AML-193 (cell line): ENCODE measurements around the gene SLC7A10.
A peak's percentile ranks its signal among the peaks of the same experiment; 100 is the strongest.

Experiments used
- DNase-seq, 2 experiments: peaks; one replicate each; lab custom pipeline; 2025; lab: John Stamatoyannopoulos, UW

Gene SLC7A10

DNA sequence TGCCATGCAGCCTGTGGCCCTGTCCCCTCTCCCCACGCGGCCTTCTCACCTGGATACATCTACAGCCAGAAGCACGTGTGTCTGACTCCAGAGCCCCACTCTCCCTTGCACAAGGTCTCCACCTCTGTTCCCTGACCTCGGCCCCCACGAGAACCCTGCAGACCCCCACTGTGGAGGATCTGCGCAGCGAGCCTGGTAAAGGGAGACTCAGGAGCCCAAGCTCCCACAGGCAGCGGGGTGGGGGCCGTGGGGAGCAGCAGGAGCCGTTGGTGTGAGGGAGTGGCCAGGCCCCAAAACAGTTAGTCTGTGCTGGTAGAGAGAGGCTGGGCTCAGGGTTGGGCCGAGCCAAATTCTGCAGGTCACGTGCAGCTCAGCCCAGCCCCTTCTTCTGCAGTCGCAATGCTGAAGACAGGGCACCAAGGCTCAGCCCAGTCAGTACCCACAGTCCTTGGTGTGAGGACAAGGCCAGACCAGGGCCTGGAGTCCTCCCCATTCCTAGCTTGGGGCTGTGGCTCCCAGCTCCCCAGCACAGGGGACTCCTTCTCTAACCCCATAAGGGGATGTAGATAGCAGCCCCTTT lies 28.7 kb upstream of the SLC7A10 start:
- DNase-seq = peak in 1 of 2 experiments; percentile 20

DNA sequence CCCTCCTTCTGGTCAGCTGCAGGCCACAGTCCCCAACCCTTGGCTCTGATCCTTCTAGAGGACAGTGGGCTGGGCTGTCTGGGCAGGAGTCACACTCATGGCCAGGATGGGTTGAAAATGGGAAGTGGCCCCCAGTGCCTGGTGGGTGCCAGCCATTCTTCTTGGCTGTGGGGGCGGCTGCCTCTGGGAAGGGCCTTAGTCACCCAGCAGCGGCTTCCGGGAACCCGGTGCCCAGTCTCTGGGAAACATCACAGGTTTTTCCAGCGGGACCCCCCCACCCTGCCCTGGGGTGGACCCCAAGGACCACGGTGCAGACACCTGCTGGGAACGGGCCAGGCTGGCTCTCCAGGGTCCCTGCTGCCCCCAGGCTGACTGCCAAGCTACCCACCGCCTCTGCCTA lies 27.3 kb upstream of the SLC7A10 start:
- DNase-seq = no peak

DNA sequence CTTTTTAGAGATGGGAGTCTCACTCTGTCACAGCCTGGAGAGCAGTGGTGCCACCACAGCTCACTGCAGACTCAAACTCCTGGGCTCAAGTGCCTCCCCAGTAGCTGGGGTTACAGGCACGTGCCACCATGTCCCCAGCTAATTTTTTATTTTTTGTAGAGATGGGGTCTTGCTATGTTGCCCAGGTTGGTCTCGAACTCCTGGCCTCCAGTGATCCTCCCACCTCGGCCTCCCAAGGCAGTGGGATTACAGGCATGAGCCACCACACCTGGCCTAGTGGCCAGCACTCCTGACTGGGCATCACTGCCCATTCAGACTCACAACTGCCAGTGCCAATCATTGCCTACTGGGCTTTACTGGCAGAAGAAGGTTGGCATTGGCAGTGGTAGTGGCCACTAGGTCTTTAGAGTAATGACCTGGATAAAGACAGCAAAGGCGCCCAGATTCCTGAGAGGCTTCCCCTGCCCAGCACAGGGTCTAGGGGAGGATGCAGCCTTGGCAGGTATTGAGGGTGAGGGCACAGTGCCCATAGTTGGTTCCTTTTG lies 26.8 kb upstream of the SLC7A10 start:
- DNase-seq = no peak

DNA sequence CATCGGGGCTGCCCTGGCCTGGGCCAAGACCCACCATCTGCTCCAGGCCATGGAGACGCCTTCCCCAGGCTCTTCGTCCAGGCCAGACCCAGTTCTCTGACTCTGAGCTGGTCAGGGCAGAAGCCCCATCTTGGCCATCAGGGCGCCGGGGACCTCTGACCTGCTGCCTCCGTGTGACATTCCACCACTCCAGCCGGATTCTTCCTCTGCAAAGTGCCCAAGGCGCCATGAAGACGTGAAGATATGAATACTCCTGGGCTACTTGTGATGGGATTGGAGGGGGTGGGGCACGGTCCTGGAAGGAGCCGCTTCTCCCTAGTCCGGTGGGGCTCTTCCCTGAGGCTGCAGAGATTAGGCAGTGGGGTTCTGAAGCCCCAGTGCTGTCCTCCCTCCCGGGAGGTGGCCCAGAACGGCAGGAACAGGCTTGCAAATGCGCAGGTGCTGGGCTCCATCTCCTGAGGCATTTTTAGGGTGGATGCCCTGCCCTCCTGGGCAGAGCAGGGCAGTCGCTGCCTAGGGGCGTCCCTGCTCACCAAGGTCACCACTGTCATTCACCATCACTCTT lies 26.0 kb upstream of the SLC7A10 start:
- DNase-seq = no peak

DNA sequence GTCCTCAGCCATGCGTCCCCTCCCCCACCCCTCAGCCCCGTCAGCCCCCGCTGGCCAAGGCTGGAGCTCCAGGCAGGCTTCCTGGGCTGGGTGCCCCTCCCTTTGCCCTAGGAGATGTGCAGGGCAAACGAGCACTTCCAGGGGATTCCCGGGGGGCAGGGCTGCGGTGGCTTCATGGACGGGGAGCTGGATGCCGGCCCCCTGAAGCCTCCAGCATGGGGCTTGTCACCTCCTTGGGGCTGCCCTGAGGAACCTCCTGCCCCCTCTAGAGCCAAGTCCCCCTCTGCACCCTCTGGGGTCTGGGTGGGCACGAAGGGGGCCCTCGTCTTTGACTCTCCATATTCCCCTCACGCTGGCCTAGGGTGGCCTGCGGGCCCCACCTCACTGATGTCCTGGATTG lies 25.4 kb upstream of the SLC7A10 start:
- no peak for DNase-seq

DNA sequence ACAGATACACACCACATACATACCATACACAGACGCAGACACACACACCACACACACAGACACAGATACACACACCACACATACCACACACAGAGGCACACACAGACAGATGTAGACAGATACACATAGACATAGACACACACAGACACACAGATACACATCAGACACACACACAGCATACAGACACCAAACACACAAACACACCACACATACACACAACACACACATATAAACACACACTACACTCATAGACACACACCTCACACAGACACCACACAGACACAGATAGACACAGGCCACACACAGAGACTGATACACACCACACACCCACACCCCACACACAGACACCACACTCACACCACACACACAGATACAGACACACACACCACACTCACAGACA lies 24.9 kb upstream of the SLC7A10 start:
- no peak for DNase-seq

DNA sequence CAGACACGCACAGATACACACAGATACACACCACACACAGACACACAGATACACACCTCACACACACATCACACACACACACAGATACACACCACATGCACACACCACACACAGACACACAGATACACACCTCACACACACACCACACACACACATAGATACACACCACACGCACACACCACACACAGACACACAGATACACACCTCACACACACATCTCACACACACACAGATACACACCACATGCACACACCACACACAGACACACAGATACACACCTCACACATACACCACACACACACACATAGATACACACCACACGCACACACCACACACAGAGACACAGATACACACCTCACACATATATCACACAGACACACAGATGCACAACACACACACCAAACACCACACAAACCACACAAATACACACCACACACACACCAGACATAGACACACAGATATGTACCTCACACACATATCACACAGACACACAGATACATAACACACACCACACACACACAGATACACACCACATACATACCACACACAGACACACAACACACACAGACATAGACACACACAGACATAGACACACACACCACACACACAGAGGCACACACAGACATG lies 24.2 kb upstream of the SLC7A10 start:
- no peak for DNase-seq

DNA sequence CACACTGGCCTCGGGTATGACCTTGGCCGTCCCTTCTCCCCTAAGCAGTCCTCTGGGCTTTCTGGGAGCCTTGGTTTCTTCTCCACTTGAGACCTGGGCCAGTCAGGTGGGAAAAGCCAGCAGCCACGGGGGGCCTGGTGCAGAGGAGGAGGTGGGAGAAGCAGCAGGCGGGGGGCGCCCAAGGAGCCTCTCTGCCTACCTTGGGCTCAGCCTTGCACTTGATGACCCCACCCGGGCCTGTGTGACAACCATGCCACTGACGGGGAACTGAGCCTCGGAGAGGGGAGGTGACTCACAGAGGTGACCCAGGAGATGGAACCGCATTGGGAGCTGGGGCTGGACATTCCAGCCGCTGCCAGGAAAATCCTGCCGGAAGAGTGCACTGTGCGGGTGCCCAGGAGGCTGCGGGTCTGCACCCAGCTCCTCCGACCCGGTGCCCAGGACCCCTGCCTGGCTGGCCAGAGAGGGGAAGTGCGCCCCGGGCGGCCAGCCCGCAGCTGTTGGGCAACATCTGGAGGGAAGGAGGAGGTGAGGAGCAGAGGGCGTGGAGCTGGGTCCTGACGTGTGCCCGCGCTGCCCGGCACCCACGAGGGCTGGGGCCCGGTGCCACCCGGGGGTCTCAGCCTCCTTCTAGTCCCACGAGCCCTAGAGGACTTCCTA lies 23.4 kb upstream of the SLC7A10 start:
- peak; percentile 73 to 77 for DNase-seq

DNA sequence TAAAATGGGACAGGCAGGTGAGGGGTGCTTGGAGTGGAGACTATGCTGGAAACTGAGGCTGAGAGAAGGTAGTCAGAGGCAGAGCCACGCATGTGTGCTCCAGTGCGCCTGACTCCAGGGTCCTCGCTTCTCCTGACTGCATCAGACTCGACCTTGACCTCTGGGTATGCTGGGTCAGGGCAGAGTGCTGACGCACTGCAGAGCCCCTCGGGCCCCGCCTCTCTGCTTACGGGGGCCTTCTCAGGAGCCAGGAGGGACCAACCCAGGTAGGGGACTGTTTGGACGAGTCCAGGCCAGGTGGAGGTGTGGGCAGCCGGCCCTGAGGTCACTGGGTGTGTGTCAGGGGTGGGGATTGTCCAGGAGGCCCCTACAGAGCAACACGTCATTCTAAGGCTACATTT lies 22.9 kb upstream of the SLC7A10 start:
- DNase-seq = no peak

DNA sequence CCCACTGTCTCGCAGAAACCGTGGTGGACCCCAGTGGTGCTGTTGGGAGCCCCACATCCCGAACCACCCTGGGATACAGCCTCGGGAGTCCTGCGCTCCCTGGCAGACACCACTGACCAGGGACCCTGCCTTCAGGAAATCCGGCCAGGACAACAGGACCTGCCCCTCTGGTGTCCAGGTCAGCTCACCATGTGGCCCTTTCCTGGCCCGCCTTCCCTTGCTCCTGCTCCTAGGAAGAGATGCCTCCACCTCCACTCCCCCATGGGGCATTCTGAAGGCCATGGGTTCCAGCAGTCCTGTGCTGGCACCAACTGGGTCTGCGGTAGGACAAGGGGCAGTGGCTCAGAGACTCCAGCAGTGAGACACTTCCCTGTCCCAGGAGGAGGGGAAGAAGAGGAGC lies 22.5 kb upstream of the SLC7A10 start:
- no peak for DNase-seq

DNA sequence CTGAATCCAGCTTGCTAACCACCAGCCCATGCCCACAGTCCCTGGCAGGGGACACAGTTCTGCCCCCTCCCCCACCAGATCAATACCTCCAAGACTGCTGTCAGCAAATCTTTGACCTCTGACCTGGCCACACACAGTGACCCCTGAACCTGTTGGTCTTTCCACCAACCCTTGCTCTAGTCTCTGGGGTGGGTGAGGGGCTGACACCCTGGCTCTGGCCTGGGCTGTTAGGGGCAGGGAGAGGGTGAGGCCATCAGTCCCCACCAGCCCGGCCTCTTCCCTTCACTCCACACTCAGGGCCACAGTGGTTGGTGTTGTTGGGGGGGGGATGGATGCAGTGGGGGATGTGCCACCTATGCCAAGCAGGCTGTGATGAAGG lies 21.8 kb upstream of the SLC7A10 start:
- no peak for DNase-seq

DNA sequence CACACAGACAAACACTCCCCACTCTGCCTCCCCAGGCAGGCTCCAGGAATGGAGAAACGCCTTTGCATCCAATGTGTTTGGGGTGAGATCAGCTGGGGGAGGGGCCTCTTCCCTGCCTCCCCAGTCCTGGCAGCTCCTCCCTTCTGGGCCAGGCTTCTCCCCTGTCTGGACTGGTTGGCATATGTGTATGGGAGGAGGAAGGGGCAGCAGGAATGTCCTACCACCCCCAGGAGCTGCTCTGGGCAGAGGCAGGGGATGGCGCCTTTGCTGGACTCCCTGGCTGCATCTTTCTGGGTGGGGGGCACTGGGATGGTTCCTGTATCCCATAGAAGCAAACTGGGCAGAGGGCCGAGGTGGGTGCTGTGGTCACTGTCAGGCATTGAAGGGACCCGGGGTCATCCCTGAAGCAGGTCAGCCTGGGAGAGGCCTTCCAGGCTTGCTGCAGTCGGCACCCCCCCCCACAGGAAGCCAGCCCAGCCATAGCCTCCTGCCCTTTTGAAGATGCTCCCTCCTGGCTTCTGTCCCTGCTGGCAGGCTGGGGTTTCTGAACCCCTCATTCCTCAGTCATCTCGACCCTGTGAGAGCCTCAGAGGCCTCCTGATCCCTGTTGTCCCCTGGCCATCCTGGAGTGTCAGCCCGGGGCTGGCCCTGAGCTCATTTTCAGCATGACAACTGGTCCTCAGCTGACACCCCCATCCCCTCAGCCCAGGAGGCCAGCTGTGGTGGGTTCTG lies 21.2 kb upstream of the SLC7A10 start:
- no peak for DNase-seq

DNA sequence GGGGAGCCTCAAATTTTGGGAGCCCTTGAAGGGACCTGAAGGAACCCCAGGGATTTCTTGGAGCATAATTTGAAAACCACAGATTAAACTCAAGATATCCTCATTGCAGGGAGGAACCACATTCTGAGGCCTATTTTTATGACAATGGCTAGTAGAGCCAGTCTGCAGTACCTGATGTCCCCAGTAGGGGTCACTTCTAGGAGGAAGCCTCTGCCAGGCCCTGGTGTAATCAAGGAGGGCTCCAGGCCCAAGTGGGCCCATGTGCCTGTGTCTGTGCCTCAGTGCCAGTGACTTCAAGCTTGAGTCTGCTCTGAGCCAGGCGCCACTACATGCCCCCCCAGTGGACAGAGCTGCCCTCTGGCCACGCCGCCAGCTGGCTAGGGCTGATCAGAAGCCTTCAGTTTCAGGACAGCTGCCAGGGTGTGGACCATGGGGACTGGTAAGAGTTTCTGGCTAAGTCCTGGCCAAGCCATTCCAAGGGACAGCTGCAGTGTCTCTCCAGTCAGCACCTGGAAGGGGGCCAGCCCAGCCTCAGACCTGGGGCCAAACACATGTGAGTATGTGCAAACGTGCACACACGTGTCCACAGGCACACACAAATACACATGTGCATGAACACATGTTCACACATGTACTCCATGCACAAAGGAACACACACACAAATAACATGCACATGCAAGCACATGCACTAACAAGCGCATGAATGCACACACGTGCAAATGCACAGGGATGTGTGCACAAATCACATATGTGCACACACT lies 20.5 kb upstream of the SLC7A10 start:
- peak in 1 of 2 experiments; percentile 9 for DNase-seq

DNA sequence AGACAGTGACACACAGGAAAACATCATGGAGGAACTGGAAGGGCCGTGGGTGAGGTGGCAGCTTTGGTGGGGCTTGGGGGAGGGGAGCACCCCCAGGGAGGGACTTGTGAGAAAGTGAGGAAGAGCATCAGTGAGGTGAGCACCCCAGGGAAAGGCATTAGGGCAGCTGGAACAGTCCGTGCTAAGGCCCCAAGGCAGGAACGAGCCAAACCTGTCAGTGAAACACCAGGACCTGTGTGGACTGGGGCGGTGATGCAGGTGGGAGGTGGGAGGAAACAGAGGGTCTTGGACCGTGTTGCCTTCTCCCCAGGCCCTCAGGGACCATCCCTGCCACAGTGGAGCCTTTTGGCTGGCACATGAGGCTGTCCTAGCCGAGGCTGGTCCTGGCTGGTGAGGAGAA lies 17.3 kb upstream of the SLC7A10 start:
- no peak for DNase-seq

DNA sequence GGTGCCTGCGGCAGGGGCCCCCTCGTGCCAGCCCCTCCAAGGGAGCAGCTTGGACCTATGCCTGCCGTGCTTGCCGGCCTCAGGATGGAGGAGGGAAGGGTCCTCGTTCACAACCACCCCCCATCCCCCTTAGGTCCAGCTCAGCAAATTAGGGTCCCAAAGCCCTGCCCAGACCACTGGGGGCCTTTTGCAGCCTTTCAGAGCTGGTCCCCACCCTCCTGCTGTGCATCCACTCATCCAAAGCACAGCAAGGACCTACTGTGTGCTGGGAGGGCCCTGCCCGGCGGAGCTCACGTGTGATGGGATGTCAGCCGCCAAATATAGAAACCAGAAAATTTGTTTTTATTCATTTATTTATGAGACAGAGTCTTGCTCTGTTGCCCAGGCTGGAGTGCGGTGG lies 16.5 kb upstream of the SLC7A10 start:
- DNase-seq = no peak

DNA sequence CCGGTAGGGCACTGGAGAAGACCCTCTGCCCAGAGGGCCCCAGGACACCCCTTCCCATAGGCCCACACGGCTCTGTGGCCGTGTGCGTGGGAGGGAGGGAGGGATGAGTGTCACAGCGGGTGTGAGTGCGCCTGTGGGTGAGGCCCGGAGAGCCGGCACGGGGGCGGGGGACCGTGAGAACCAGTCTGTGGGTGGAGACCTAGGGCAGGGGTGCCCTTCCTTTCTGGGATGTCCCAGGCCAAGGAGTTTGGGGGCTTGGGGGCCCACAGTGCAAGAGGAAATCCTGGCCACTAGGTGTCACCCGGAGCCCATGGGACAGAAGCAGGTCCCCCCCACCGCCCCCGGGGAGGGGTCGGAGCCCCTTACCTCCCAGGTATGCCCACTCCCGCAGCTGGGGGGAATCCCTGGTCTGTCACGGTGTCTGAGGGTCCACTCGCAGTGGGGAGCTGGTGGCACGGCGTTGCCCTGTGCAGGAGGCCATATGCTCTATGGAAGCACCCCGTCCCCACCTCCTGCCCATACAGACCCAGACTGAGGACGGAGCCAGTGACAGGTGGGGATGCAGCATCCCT lies 16.0 kb upstream of the SLC7A10 start:
- DNase-seq = no peak

DNA sequence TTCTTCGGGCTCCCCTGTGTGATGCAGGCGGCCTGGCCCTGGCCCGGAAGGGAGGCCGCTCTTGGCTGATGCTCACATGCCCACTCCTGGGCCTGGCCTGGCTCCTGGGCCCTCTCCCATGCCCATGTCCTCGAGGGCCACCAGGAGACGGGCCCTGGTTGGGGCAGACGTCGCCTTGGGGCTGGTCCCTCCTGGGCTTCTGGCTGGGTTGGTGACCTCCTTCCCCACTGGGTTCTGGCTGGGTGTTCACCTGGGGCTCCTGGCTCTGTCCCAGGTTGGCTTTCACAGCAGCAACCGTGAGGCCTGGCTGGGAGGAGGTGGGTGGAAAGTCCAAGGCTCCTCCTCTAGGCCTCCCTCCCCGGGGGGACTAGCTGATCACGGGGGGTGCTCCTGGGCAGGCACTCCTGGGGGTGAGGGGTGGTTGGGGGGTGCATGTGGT lies 15.5 kb upstream of the SLC7A10 start:
- no peak for DNase-seq

DNA sequence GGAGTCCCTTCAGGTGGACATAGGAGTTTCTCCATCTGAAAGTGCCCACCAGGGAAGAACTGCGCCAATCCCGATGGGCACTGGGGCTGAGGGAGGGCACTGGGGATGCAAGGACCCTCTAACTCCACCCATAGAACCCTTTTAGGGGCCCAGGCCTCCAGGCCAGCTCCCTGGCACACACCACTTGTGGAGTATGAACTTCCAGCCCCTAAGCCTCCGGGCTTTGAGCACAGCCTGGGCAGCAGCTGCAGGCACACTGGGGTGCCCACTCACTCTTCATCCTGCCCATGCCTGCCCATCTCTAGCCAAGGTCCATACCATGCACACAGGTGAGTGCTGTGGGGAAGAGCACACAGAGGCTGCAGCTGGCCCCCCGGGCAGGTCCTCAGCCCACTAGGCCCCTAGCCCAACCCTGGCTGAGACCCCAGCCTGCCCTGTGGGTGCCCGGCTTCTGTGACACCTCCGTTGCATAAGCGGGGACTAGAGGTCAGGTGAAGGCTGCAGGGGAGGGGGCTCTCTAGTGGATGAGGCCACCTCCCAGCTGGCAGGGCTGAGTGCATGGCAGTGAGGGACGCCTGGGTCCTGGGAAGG lies 14.6 kb upstream of the SLC7A10 start:
- no peak for DNase-seq

DNA sequence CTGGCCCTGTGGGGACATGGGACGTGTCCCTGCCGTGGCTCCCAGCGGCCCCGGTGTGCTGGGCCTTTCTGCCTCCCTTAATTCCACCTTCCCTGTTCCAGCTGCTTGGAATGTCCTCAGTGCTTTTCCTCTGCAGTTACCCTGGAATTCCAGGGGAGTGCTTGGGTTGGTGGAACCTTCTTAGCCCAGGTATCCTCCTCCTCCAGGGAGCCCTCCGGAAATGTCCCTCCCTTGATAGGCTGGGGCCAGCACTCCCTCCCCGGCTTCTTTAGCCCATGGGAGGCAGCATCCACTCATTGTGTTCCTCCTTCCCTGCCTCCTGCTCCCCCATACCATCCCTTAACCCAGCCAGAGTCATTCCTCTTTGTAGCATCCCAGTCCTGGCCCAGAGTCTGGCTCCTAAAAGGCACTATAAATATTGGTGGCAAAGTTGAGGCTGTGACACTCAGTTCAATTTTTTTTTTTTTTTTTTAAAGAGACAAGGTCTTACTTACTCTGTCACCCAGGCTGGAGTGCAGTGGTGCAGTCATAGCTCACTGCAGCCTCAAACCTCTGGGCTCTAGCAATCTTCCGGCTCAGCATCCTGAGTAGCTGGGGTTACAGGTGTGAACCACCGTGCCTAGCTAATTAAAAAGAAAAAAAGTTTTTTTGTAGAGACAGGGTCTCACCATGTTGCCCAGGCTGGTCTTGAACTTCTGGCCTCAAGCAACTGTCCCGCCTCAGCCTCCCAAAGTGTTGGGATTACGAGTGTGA lies 13.7 kb upstream of the SLC7A10 start:
- no peak for DNase-seq

DNA sequence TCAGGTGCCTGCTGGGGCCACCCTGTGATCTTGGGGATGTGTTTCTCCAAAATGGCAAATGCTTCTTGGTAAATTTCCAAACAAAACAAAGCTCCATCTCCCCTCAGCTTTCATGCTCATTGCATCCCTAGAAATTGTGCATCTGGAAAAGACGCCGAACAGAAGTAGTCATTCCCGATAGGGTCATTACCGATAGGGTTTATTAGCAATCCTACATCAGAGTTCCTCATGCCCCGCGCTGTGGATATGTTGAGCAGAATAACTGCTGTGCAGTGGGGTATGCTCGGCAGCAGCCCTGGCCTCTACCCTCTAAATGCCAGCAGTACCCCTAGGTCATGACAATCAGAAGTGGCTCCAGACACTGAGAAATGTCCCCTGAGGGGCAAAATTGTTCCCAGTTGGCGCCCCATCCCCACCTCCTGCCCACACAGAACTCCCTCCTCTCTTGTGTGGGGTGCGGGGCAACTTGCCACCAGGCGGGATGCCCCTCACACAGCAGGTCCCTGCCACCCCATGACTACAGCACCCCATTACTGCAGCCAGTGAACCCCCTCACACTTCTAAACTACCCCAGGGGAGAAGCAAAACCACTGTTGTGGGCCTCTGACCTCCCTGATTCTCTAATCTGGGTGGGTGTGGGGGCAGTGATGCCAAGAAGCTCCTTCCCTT lies 13.0 kb upstream of the SLC7A10 start:
- no peak for DNase-seq
